Measurements from ENCODE around the gene KMT2C.
"Not testable (repeated sequence)": the region's sequence is repeated elsewhere in the genome, so short reads cannot be mapped to it uniquely, and the experiment has no call there.

KMT2C gene

GRCh38 chr7:152435384-152436110 is at the start of gene KMT2C:
KMT2C (minus strand) TSS chr7:152436003; CDS start chr7:152435786, 217 bp downstream.
- DNase-seq (ENCODE audit: low spot score): no peak

- no peak for DNase-seq (ENCODE audit: low spot score)
Measured at GRCh38 chr7:152481082-152481481, 45.3 kb upstream of the KMT2C start.

- no peak for DNase-seq (ENCODE audit: low spot score)
Measured at GRCh38 chr7:152480664-152481063, 44.9 kb upstream of the KMT2C start.

GRCh38 chr7:152479595-152479994 is 43.8 kb upstream of the KMT2C start:
- DNase-seq (ENCODE audit: low spot score): no peak

GRCh38 chr7:152478140-152478539 is 42.3 kb upstream of the KMT2C start:
- DNase-seq (ENCODE audit: low spot score): no peak

GRCh38 chr7:152477079-152477478 is 41.3 kb upstream of the KMT2C start:
- DNase-seq (ENCODE audit: low spot score): no peak

- DNase-seq (ENCODE audit: low spot score): no peak
Measured at GRCh38 chr7:152476551-152476950, 40.7 kb upstream of the KMT2C start.

GRCh38 chr7:152471023-152471620 is 35.3 kb upstream of the KMT2C start:
- not testable (repeated sequence) for DNase-seq (ENCODE audit: low spot score)

- DNase-seq (ENCODE audit: low spot score): not testable (repeated sequence)
Measured at GRCh38 chr7:152470251-152471022, 34.6 kb upstream of the KMT2C start.

GRCh38 chr7:152469576-152469975 is 33.8 kb upstream of the KMT2C start:
- DNase-seq (ENCODE audit: low spot score): not testable (repeated sequence)

- DNase-seq (ENCODE audit: low spot score): no peak
Measured at GRCh38 chr7:152467225-152467624, 31.4 kb upstream of the KMT2C start.

GRCh38 chr7:152465119-152465387 is 29.2 kb upstream of the KMT2C start:
- no peak for DNase-seq (ENCODE audit: low spot score)

- peak; percentile 61 for DNase-seq (ENCODE audit: low spot score)
Measured at GRCh38 chr7:152464312-152465118, 28.7 kb upstream of the KMT2C start.

GRCh38 chr7:152463709-152464311 is 28.0 kb upstream of the KMT2C start:
- peak; percentile 99 for DNase-seq (ENCODE audit: low spot score)

- DNase-seq (ENCODE audit: low spot score): no peak
Measured at GRCh38 chr7:152462995-152463708, 27.3 kb upstream of the KMT2C start.

GRCh38 chr7:152459724-152460251 is 24.0 kb upstream of the KMT2C start:
- DNase-seq (ENCODE audit: low spot score): peak; percentile 65

- DNase-seq (ENCODE audit: low spot score): no peak
Measured at GRCh38 chr7:152451356-152451755, 15.6 kb upstream of the KMT2C start.

GRCh38 chr7:152445386-152446008 is 9.7 kb upstream of the KMT2C start:
- not testable (repeated sequence) for DNase-seq (ENCODE audit: low spot score)

- no peak for DNase-seq (ENCODE audit: low spot score)
Measured at GRCh38 chr7:152443586-152443985, 7.8 kb upstream of the KMT2C start.

- no peak for DNase-seq (ENCODE audit: low spot score)
Measured at GRCh38 chr7:152442330-152442835, 6.6 kb upstream of the KMT2C start.
